Type B pancreatic cell (in vitro differentiated cells): ENCODE data around the gene KCTD16. TPM values are rescaled to one million over a fixed set of nuclear protein-coding genes. Genes with fewer than 3 reads are reported as not detected.

Experiments used
- DNase-seq: peaks from one replicate; pipeline ENCODE4 v3.0.0; 2021; ENCODE audit warnings: mixed read lengths; ENCODE audit not compliant: unreplicated experiment; ENCODE audit errors: extremely low spot score
- H3K27ac Mint-ChIP-seq: 2 replicates; pipeline ENCODE4 v1.8.0; 2021; ENCODE audit warnings: mild to moderate bottlenecking, mixed read lengths
- H3K27me3 Mint-ChIP-seq: 2 replicates; pipeline ENCODE4 v1.8.0; 2021; ENCODE audit warnings: mixed read lengths
- H3K36me3 Mint-ChIP-seq: 2 replicates; pipeline ENCODE4 v1.8.0; 2021; ENCODE audit warnings: mixed read lengths
- H3K4me1 Mint-ChIP-seq: one replicate; pipeline ENCODE4 v1.8.0; 2021; ENCODE audit warnings: mixed read lengths; ENCODE audit not compliant: unreplicated experiment
- H3K4me3 Mint-ChIP-seq: 2 replicates; pipeline ENCODE4 v1.8.0; 2021; ENCODE audit warnings: mild to moderate bottlenecking, mixed read lengths
- H3K9me3 Mint-ChIP-seq: 2 replicates; pipeline ENCODE4 v1.8.0; 2021; ENCODE audit warnings: mixed read lengths
- CTCF ChIP-seq: fragments of 200-600 bp; sonication (generic); conservative IDR thresholded peaks from 2 replicates; pipeline ENCODE4 v1.5.0; 2021; ENCODE audit warnings: antibody characterized with exemption, mild to moderate bottlenecking
- total RNA-seq: library from RNA; stranded (reverse); gene quantifications from 2 replicates; pipeline ENCODE4 v1.2.1, GENCODE V29; 2021; ENCODE audit warnings: low replicate concordance

KCTD16 gene
- total RNA-seq, 1 donor from 2014 or later, result 3.0 TPM

GRCh38 chr5:144134194-144134826 is 36.4 kb upstream of the KCTD16 start:
- Mint-ChIP-seq H3K36me3 (no peaks in the 10 kb centered on the region), H3K27ac (no peak overlapping the region), H3K4me1 (peaks cover 17% of the 10 kb centered on the region), H3K9me3 (peaks cover 4% of the 10 kb centered on the region), H3K4me3 (no peak overlapping the region), H3K27me3 (no peaks in the 10 kb centered on the region)
- no peak for DNase-seq
- no peak for TF ChIP-seq CTCF

- Mint-ChIP-seq H3K27ac (no peak overlapping the region), H3K9me3 (peaks cover 4% of the 10 kb centered on the region), H3K4me1 (peaks cover 22% of the 10 kb centered on the region), H3K27me3 (no peaks in the 10 kb centered on the region), H3K4me3 (no peak overlapping the region), H3K36me3 (no peaks in the 10 kb centered on the region)
- TF ChIP-seq CTCF, result no peak
- no peak for DNase-seq
Observed at GRCh38 chr5:144135113-144135762, 35.4 kb upstream of the KCTD16 start.

DNA sequence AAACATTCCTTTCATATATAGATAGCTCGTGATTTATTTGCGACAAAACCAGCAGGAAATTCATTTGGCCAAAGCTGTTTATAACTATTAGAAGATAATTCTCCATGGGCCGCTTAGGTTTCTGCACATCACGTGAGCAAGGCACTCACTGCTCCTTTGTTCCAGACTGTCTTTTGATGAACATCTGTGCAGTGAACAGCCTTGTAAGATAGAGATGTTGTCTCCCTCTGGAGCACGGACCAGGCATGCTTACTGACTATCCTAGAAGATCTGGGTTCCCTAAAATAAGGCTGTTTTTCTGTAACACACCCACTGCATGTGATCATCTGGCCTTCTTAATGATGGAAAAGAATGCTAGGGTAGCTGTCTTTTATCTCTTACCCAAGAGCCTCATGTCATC is 31.1 kb upstream of the KCTD16 start:
- Mint-ChIP-seq H3K4me1 (peaks cover 38% of the 10 kb centered on the region), H3K27ac (no peak overlapping the region)
- TF ChIP-seq CTCF, result peak; percentile 32

GRCh38 chr5:144141585-144141984 is 29.1 kb upstream of the KCTD16 start:
- peaks cover 8% of the 10 kb centered on the region for H3K27me3 Mint-ChIP-seq
- peaks cover 41% of the 10 kb centered on the region for H3K4me1 Mint-ChIP-seq
- no peaks in the 10 kb centered on the region for H3K9me3 Mint-ChIP-seq
- no peaks in the 10 kb centered on the region for H3K36me3 Mint-ChIP-seq
- no peak for DNase-seq
- no peak overlapping the region for H3K27ac Mint-ChIP-seq
- no peak for TF ChIP-seq CTCF
- no peak overlapping the region for H3K4me3 Mint-ChIP-seq

More for the DNA sequence above, 31.1 kb upstream of the KCTD16 start:
- no peaks in the 10 kb centered on the region for H3K36me3 Mint-ChIP-seq
- no peak for DNase-seq
- H3K4me3 Mint-ChIP-seq, result no peak overlapping the region
- H3K9me3 Mint-ChIP-seq, result no peaks in the 10 kb centered on the region
- H3K27me3 Mint-ChIP-seq, result peaks cover 3% of the 10 kb centered on the region

DNA sequence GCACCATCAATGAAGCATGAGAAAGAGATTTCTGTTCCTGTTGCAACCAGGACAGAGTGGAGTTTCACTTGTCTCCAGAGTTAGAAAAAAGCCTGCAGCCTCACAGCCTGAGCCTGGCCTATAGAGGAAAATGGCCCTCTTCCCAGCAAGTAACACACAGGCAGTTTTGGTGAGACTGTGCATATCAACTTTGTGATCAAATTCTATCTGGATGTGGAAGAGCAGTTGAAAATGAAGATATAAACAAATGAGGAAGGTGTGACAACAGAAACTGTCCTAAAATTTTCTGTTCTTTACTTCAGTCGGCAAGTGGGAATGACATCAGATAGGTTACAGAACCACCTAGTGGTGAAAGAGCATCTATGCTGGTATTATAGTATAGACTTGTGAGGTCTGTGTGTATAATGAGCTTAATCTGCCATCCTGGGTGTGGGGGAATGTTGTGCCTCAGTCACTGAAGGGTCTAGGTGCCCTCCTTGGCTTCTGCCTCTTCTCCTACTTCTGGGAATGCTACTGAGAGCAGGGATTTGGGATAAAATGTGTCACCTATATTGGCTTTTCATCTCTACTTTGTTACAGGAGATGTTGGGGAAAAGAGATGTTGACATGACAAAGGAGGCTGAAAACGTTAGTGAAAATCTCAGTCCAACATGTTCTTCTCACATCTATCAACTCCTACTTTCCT is 28.4 kb upstream of the KCTD16 start:
- peaks cover 41% of the 10 kb centered on the region for H3K4me1 Mint-ChIP-seq
- peak overlapping the region; percentile 57 for H3K27ac Mint-ChIP-seq
- no peak for DNase-seq
- H3K4me3 Mint-ChIP-seq, result peak overlapping the region; percentile 34
- peak; percentile 84 for TF ChIP-seq CTCF
- H3K9me3 Mint-ChIP-seq, result no peaks in the 10 kb centered on the region
- H3K36me3 Mint-ChIP-seq, result no peaks in the 10 kb centered on the region
- H3K27me3 Mint-ChIP-seq, result peaks cover 8% of the 10 kb centered on the region
